ENCODE data around the gene ZNF548. TPM values are rescaled to one million over a fixed set of nuclear protein-coding genes. Genes with fewer than 3 reads are reported as not detected.

ZNF548 gene
- total RNA-seq (2014; rRNA removed; shearing (Covaris generic)) (7.4 and 9.8 TPM in 2 replicates), polyA plus RNA-seq (2016; fragmentation: Nextera tagmentation; extraction: Ambion mirVana) (1.9 and 2.4 TPM in 2 replicates)
- long read RNA-seq, partial matches to known transcripts = 0 of 1 reads
- long read RNA-seq, other reads (novel, unspliced or antisense) = 0 of 1 reads

DNA sequence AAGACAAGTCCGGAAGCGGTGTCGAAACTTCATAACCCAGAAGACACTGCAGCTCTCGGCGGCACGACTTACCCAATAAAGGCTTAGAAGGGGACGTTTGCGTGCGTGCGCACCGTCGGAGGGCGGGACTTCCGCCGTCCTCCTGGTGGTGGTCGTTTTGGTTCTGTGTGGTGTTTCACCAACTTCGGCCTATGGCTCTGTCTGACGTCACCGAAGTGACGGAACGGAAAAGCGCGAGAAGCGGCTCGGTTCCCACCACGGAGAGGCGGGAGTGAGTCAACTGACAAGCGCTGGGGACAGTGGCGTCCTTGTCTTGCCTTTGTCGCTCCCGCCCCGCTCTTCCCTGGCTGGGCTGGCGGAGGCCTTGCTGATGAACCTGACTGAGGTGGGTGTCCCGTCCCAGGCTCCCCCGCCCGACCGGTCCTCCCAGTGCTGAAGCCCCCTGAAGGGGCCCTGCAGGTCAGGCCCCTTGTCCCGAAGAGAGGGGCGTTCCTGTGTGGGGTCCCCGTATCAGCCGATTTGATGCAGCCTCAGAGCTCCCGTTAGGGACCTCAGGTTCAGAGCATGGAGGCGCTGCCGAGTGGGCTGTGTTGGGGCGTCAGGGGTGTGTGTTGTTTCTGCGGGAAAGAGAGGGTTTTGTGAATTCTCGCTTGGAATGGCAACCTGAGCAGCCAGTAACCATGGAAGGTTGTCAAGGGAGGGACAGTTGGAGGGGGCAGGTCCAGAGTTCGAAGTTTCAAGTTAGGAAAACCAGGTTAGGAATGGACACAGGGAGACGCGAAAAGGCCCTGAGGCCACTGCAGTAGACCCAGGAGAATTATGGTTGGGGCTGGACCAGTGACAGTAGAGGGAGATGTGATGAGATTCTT, at the start of gene ZNF548:
ZNF548 (plus strand) TSS at position 125 of the 869 bp plus-strand sequence; CDS start at position 371, 246 bp downstream.
- Mint-ChIP-seq H3K36me3 (ENCODE audit: low read depth) (no peaks in the 10 kb centered on the region), H3K4me1 (peaks cover 13% of the 10 kb centered on the region), H3K4me3 (peak within 1 kb of the TSS; percentile 94), H3K27ac (peak within 1 kb of the TSS; percentile 92), H3K27me3 (ENCODE audit: insufficient read depth, low read depth, poor library complexity) (peaks cover 2% of the 10 kb centered on the region), H3K9me3 (no peaks in the 10 kb centered on the region)
- H3K4me3 ChIP-seq = peak within 1 kb of the TSS; percentile 61
- DNase-seq (ENCODE audit: low spot score) (peak; percentile 99), ATAC-seq (peak; percentile 99)
- H3K4me2 ChIP-seq = peak within 1 kb of the TSS; percentile 92
- peaks cover 5% of the 10 kb centered on the region; the same call in 1 of the 2 replicates for H3K27me3 ChIP-seq (ENCODE audit: insufficient read depth)
- TF ChIP-seq, protein P1, sequence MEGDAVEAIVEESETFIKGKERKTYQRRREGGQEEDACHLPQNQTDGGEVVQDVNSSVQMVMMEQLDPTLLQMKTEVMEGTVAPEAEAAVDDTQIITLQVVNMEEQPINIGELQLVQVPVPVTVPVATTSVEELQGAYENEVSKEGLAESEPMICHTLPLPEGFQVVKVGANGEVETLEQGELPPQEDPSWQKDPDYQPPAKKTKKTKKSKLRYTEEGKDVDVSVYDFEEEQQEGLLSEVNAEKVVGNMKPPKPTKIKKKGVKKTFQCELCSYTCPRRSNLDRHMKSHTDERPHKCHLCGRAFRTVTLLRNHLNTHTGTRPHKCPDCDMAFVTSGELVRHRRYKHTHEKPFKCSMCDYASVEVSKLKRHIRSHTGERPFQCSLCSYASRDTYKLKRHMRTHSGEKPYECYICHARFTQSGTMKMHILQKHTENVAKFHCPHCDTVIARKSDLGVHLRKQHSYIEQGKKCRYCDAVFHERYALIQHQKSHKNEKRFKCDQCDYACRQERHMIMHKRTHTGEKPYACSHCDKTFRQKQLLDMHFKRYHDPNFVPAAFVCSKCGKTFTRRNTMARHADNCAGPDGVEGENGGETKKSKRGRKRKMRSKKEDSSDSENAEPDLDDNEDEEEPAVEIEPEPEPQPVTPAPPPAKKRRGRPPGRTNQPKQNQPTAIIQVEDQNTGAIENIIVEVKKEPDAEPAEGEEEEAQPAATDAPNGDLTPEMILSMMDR (conservative IDR thresholded peaks at IDR 0.05; ENCODE audit: low read depth in 2 of 2) = peak in 1 of 2 experiments; percentile 33; a peak in 2 of 4 replicates
- no peak for TF ChIP-seq EZH2phosphoT487 (IDR thresholded peaks at IDR 0.05; ENCODE audit: unreplicated experiment)
- peak; percentile 98 for TF ChIP-seq CREB1 (CRISPR knock-in tag; IDR thresholded peaks at IDR 0.05; ENCODE audit: low read depth)
- TF ChIP-seq NANOG (IDR thresholded peaks at IDR 0.05; ENCODE audit: borderline replicate concordance) = no peak
- TF ChIP-seq, protein P2, sequence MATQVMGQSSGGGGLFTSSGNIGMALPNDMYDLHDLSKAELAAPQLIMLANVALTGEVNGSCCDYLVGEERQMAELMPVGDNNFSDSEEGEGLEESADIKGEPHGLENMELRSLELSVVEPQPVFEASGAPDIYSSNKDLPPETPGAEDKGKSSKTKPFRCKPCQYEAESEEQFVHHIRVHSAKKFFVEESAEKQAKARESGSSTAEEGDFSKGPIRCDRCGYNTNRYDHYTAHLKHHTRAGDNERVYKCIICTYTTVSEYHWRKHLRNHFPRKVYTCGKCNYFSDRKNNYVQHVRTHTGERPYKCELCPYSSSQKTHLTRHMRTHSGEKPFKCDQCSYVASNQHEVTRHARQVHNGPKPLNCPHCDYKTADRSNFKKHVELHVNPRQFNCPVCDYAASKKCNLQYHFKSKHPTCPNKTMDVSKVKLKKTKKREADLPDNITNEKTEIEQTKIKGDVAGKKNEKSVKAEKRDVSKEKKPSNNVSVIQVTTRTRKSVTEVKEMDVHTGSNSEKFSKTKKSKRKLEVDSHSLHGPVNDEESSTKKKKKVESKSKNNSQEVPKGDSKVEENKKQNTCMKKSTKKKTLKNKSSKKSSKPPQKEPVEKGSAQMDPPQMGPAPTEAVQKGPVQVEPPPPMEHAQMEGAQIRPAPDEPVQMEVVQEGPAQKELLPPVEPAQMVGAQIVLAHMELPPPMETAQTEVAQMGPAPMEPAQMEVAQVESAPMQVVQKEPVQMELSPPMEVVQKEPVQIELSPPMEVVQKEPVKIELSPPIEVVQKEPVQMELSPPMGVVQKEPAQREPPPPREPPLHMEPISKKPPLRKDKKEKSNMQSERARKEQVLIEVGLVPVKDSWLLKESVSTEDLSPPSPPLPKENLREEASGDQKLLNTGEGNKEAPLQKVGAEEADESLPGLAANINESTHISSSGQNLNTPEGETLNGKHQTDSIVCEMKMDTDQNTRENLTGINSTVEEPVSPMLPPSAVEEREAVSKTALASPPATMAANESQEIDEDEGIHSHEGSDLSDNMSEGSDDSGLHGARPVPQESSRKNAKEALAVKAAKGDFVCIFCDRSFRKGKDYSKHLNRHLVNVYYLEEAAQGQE (IDR thresholded peaks at IDR 0.05; ENCODE audit: unreplicated experiment) = no peak
- TF ChIP-seq EZH2 (IDR thresholded peaks at IDR 0.05; ENCODE audit: low read depth, unreplicated experiment) = no peak
- TF ChIP-seq STAT1 (IDR thresholded peaks at IDR 0.05; ENCODE audit: unreplicated experiment) = no peak
- TF ChIP-seq, protein P3, sequence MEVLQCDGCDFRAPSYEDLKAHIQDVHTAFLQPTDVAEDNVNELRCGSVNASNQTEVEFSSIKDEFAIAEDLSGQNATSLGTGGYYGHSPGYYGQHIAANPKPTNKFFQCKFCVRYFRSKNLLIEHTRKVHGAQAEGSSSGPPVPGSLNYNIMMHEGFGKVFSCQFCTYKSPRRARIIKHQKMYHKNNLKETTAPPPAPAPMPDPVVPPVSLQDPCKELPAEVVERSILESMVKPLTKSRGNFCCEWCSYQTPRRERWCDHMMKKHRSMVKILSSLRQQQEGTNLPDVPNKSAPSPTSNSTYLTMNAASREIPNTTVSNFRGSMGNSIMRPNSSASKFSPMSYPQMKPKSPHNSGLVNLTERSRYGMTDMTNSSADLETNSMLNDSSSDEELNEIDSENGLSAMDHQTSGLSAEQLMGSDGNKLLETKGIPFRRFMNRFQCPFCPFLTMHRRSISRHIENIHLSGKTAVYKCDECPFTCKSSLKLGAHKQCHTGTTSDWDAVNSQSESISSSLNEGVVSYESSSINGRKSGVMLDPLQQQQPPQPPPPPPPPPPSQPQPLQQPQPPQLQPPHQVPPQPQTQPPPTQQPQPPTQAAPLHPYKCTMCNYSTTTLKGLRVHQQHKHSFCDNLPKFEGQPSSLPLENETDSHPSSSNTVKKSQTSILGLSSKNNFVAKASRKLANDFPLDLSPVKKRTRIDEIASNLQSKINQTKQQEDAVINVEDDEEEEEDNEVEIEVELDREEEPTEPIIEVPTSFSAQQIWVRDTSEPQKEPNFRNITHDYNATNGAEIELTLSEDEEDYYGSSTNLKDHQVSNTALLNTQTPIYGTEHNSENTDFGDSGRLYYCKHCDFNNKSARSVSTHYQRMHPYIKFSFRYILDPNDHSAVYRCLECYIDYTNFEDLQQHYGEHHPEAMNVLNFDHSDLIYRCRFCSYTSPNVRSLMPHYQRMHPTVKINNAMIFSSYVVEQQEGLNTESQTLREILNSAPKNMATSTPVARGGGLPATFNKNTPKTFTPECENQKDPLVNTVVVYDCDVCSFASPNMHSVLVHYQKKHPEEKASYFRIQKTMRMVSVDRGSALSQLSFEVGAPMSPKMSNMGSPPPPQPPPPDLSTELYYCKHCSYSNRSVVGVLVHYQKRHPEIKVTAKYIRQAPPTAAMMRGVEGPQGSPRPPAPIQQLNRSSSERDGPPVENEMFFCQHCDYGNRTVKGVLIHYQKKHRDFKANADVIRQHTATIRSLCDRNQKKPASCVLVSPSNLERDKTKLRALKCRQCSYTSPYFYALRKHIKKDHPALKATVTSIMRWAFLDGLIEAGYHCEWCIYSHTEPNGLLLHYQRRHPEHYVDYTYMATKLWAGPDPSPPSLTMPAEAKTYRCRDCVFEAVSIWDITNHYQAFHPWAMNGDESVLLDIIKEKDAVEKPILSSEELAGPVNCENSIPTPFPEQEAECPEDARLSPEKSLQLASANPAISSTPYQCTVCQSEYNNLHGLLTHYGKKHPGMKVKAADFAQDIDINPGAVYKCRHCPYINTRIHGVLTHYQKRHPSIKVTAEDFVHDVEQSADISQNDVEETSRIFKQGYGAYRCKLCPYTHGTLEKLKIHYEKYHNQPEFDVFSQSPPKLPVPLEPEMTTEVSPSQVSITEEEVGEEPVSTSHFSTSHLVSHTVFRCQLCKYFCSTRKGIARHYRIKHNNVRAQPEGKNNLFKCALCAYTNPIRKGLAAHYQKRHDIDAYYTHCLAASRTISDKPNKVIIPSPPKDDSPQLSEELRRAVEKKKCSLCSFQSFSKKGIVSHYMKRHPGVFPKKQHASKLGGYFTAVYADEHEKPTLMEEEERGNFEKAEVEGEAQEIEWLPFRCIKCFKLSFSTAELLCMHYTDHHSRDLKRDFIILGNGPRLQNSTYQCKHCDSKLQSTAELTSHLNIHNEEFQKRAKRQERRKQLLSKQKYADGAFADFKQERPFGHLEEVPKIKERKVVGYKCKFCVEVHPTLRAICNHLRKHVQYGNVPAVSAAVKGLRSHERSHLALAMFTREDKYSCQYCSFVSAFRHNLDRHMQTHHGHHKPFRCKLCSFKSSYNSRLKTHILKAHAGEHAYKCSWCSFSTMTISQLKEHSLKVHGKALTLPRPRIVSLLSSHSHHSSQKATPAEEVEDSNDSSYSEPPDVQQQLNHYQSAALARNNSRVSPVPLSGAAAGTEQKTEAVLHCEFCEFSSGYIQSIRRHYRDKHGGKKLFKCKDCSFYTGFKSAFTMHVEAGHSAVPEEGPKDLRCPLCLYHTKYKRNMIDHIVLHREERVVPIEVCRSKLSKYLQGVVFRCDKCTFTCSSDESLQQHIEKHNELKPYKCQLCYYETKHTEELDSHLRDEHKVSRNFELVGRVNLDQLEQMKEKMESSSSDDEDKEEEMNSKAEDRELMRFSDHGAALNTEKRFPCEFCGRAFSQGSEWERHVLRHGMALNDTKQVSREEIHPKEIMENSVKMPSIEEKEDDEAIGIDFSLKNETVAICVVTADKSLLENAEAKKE (CRISPR knock-in tag; IDR thresholded peaks at IDR 0.05) = no peak
- TF ChIP-seq ZNF114 (CRISPR knock-in tag; IDR thresholded peaks at IDR 0.05) = no peak
- no peak for TF ChIP-seq JUNB (IDR thresholded peaks at IDR 0.05; ENCODE audit: unreplicated experiment)
- TF ChIP-seq POLR2AphosphoS5 (IDR thresholded peaks at IDR 0.05; ENCODE audit: low read depth) = peak; percentile 69
- TF ChIP-seq ZNF331 (CRISPR knock-in tag; IDR thresholded peaks at IDR 0.05; ENCODE audit: low read depth) = no peak
- TF ChIP-seq, protein P4, sequence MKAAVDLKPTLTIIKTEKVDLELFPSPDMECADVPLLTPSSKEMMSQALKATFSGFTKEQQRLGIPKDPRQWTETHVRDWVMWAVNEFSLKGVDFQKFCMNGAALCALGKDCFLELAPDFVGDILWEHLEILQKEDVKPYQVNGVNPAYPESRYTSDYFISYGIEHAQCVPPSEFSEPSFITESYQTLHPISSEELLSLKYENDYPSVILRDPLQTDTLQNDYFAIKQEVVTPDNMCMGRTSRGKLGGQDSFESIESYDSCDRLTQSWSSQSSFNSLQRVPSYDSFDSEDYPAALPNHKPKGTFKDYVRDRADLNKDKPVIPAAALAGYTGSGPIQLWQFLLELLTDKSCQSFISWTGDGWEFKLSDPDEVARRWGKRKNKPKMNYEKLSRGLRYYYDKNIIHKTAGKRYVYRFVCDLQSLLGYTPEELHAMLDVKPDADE (IDR thresholded peaks at IDR 0.05) = peak; percentile 97
- peaks cover 29% of the 10 kb centered on the region for H3K79me2 ChIP-seq (replicated peaks; ENCODE audit: insufficient read depth)
- no peaks in the 10 kb centered on the region for H3K36me3 ChIP-seq (ENCODE audit: insufficient read depth)
- peak within 1 kb of the TSS; percentile 73 for H3K27ac ChIP-seq (ENCODE audit: low read depth)
- no peaks in the 10 kb centered on the region for H3F3A ChIP-seq (replicated peaks; ENCODE audit: low read depth)
- H2AFZ ChIP-seq = peak within 1 kb of the TSS; percentile 92
- no peaks in the 10 kb centered on the region for H3K9me2 ChIP-seq (ENCODE audit: insufficient read depth)
- no peaks in the 10 kb centered on the region; the same call in 1 of the 2 replicates for H4K20me1 ChIP-seq (replicated peaks; ENCODE audit: insufficient read depth)
- 0 out of 2 replicates have a peak, but pooled peaks cover 3% of the 10 kb centered on the region for H3K4me1 ChIP-seq (ENCODE audit: insufficient read depth)

All from GM23338 (cell line).